Loucy (cell line): Measurements from ENCODE around the gene ODAD3.

Experiments used
- H2AFZ ChIP-seq: fragments of 200-600 bp; sonication (generic); 2 replicates; pipeline ENCODE4 v1.6.0; 2016; ENCODE audit warnings: antibody characterized with exemption, mild to moderate bottlenecking, low read length, moderate library complexity
- H3F3A ChIP-seq: fragments of 200-600 bp; 2 replicates; pipeline ENCODE4 v1.6.0; 2016; ENCODE audit warnings: antibody characterized with exemption, low read depth, mild to moderate bottlenecking
- H3K27me3 ChIP-seq: fragments of 200-600 bp; sonication (generic); 2 replicates; pipeline ENCODE4 v1.6.1; 2014; ENCODE audit warnings: low read length, mild to moderate bottlenecking; ENCODE audit not compliant: insufficient read depth, poor library complexity, severe bottlenecking
- H3K36me3 ChIP-seq: fragments of 200-600 bp; sonication (generic); 2 replicates; pipeline ENCODE4 v1.6.1; 2016; ENCODE audit warnings: low read length; ENCODE audit not compliant: insufficient read depth
- H3K4me1 ChIP-seq: fragments of 200-600 bp; sonication (generic); 2 replicates; pipeline ENCODE4 v1.5.1; 2014; ENCODE audit warnings: low read length, mild to moderate bottlenecking; ENCODE audit not compliant: insufficient read depth, poor library complexity, severe bottlenecking
- H3K4me2 ChIP-seq: fragments of 200-600 bp; sonication (generic); 2 replicates; pipeline ENCODE4 v1.6.0; 2014; ENCODE audit warnings: antibody characterized with exemption, low read length, low read depth, mild to moderate bottlenecking; ENCODE audit not compliant: poor library complexity, severe bottlenecking
- H3K4me3 ChIP-seq: fragments of 200-600 bp; sonication (generic); 2 replicates; pipeline ENCODE4 v1.5.1; 2014; ENCODE audit warnings: low read length, mild to moderate bottlenecking, mixed read lengths; ENCODE audit not compliant: poor library complexity, severe bottlenecking
- H3K79me2 ChIP-seq: fragments of 200-600 bp; sonication (generic); 2 replicates; pipeline ENCODE4 v1.6.1; 2014; ENCODE audit warnings: low read length; ENCODE audit not compliant: insufficient read depth
- H3K9ac ChIP-seq: fragments of 200-600 bp; sonication (generic); 2 replicates; pipeline ENCODE4 v1.6.0; 2014; ENCODE audit warnings: mild to moderate bottlenecking, low read depth, low read length, moderate library complexity; ENCODE audit not compliant: poor library complexity, severe bottlenecking
- H3K9me2 ChIP-seq: fragments of 200-600 bp; sonication (generic); replicated peaks from 2 replicates; pipeline ENCODE4 v1.6.1; 2016; ENCODE audit warnings: low read depth, low read length, mixed read lengths
- H3K9me3 ChIP-seq: fragments of 200-600 bp; sonication (generic); 2 replicates; pipeline ENCODE4 v1.6.1; 2014; ENCODE audit warnings: mild to moderate bottlenecking, antibody characterized with exemption, low read length, low read depth; ENCODE audit not compliant: insufficient read depth
- H4K20me1 ChIP-seq: fragments of 200-600 bp; sonication (generic); 2 replicates; pipeline ENCODE4 v1.6.0; 2014; ENCODE audit warnings: antibody characterized with exemption, low read length, mild to moderate bottlenecking; ENCODE audit not compliant: insufficient read depth, poor library complexity, severe bottlenecking
- EZH2phosphoT487 ChIP-seq: fragments of 200-600 bp; IDR thresholded peaks from 2 replicates; pipeline ENCODE4 v1.6.1; 2018; ENCODE audit warnings: antibody characterized with exemption, mild to moderate bottlenecking, moderate library complexity, borderline replicate concordance
- TF ChIP-seq, protein P1 (sequence below): fragments of 200-600 bp; sonication (generic); conservative IDR thresholded peaks from 2 replicates; pipeline ENCODE4 v1.5.1; 2014; ENCODE audit warnings: mild to moderate bottlenecking, antibody characterized with exemption, low read length

The ODAD3 gene

DNA sequence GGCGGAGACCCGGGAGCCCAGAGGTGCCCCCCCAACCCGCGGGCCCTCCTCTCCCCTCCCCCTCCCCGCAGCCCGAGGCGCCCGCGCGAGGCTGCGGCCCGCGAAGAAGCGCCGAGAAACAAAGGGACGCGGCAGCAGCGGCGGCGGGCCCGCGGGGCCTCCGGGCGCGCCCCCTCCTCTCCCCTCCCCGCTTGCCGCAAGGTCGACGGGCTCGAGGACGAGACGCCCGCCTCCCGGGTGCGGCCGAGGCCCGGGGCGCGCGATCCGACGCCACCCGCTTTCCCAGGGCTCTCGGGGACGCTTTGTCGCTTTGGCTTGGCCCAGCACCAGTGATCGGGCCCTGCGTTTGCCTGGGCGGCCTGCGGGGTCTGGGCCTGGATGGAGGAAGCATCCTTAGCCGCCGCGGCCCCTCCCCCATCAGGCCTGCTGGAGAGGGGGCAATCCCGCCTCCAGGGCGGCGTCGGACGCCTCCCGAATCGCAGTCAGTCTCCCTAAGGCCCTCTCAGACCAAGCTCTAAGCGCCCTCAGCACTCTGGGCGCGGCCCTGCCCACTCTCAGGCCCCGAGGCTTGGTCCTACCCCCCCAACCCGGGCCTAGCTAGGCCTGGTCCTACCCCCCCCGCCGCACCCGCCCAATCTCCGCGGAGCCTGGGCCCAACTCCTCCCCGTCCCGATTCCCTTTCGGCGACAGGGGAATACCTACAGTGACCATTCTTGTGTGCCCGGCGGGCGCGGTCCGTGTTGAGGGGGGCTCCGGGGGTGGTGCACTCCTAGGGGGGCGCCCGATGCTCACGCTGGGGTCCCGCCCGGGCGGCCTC is 45.2 kb upstream of the ODAD3 start:
- Histone ChIP-seq H3F3A (no peaks in the 10 kb centered on the region), H3K4me3 (no peak overlapping the region), H3K9me2 (no peaks in the 10 kb centered on the region), H3K27me3 (no peaks in the 10 kb centered on the region), H3K36me3 (no peaks in the 10 kb centered on the region), H3K4me1 (no peaks in the 10 kb centered on the region), H3K9ac (no peak overlapping the region), H4K20me1 (no peaks in the 10 kb centered on the region), H3K79me2 (no peaks in the 10 kb centered on the region), H3K4me2 (no peak overlapping the region), H2AFZ (no peak overlapping the region), H3K9me3 (no peaks in the 10 kb centered on the region)
- TF ChIP-seq, protein P1, sequence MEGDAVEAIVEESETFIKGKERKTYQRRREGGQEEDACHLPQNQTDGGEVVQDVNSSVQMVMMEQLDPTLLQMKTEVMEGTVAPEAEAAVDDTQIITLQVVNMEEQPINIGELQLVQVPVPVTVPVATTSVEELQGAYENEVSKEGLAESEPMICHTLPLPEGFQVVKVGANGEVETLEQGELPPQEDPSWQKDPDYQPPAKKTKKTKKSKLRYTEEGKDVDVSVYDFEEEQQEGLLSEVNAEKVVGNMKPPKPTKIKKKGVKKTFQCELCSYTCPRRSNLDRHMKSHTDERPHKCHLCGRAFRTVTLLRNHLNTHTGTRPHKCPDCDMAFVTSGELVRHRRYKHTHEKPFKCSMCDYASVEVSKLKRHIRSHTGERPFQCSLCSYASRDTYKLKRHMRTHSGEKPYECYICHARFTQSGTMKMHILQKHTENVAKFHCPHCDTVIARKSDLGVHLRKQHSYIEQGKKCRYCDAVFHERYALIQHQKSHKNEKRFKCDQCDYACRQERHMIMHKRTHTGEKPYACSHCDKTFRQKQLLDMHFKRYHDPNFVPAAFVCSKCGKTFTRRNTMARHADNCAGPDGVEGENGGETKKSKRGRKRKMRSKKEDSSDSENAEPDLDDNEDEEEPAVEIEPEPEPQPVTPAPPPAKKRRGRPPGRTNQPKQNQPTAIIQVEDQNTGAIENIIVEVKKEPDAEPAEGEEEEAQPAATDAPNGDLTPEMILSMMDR, result no peak
- TF ChIP-seq EZH2phosphoT487, result no peak

GRCh38 chr19:11479090-11479897 is 44.4 kb upstream of the ODAD3 start:
- Histone ChIP-seq H3K4me1 (no peaks in the 10 kb centered on the region), H3K36me3 (no peaks in the 10 kb centered on the region), H3K9me2 (no peaks in the 10 kb centered on the region), H3K27me3 (no peaks in the 10 kb centered on the region), H3K79me2 (no peaks in the 10 kb centered on the region), H3K4me3 (no peak overlapping the region), H2AFZ (no peak overlapping the region), H3K4me2 (no peak overlapping the region), H4K20me1 (no peaks in the 10 kb centered on the region), H3F3A (no peaks in the 10 kb centered on the region), H3K9ac (no peak overlapping the region), H3K9me3 (no peaks in the 10 kb centered on the region)
- TF ChIP-seq, protein P1, result no peak
- TF ChIP-seq EZH2phosphoT487, result no peak

DNA sequence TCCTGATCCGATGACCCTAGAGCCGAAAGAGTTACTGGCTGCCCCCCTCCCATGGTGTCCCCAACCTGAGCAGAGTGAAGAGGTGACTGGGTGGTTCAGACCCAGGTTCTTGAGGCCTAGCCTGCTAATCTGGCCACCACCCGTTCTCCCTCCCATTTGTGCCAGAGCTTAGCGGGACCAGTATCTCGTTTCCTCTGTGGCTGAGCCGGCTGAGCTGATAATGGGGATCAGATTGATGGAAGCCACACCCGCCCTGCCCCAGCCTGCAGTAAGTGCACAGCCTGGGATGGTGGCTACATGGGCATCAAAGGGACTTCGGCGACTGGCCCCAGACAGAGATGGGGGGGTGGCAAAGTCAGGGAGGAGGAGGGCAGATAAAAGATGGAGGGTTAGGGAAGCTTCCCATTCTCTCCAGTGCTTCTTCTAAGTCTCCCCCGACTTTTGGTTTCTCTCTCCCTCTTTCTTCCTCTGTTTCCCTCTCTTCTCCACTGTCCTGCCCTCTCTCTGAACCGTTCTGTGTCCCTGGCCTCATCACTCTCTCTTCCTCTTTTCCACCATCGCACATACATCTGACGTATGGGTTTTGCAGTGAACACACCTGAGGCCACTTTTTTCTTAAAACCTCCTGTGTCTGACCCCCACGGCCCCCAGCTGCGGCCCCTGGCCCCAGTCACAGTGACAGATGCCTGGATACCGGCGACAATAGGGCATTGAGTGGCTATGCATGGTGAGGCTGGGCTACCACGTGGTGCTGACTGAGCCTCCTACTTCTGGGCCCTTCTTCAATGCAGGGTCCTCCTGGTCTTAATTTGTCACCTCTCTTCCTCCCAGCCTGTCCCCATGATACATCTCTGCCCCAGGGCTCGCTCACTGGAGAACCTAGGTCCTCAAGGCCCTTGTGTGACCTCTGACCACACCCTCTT is 43.5 kb upstream of the ODAD3 start:
- Histone ChIP-seq H3K9me2 (no peaks in the 10 kb centered on the region), H2AFZ (no peak overlapping the region), H3K27me3 (no peaks in the 10 kb centered on the region), H3K4me2 (no peak overlapping the region), H3K9me3 (no peaks in the 10 kb centered on the region), H3F3A (no peaks in the 10 kb centered on the region), H3K9ac (no peak overlapping the region), H4K20me1 (no peaks in the 10 kb centered on the region), H3K4me1 (no peaks in the 10 kb centered on the region), H3K36me3 (no peaks in the 10 kb centered on the region), H3K79me2 (no peaks in the 10 kb centered on the region), H3K4me3 (no peak overlapping the region)
- TF ChIP-seq, protein P1, result no peak
- no peak for TF ChIP-seq EZH2phosphoT487
